NCI-H146 treated with DMSO at 0.1 percent for 48 hours (cell line): ENCODE data around the gene HBE1.

Experiments used
- DNase-seq: peaks from one replicate; lab custom pipeline; 2025; ENCODE audit not compliant: unreplicated experiment; lab: John Stamatoyannopoulos, UW

HBE1 gene

DNA sequence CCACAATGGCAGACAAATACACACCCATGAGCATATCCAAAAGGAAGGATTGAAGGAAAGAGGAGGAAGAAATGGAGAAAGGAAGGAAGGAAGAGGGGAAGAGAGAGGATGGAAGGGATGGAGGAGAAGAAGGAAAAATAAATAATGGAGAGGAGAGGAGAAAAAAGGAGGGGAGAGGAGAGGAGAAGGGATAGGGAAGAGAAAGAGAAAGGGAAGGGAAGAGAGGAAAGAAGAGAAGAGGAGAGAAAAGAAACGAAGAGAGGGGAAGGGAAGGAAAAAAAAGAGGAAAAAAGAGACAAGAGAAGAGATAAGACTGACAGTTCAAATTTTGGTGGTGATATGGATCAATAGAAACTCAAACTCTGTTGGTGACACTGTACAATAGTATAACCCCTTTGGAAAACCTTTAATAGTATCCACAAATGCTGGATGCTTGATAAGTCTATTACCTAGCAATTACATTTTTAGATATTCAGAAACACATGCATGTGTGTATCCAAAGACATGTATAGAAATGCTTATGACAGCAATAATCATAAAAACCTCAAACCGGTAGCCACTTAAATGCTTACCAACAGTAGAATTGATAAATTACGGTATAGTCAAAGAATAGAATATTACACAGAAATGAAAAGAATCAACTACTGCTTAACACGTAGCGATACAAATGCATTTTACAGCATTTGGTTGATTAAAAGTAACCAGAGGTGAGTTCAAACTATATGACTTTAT lies 34.2 kb downstream of the HBE1 start:
- DNase-seq: no peak

DNA sequence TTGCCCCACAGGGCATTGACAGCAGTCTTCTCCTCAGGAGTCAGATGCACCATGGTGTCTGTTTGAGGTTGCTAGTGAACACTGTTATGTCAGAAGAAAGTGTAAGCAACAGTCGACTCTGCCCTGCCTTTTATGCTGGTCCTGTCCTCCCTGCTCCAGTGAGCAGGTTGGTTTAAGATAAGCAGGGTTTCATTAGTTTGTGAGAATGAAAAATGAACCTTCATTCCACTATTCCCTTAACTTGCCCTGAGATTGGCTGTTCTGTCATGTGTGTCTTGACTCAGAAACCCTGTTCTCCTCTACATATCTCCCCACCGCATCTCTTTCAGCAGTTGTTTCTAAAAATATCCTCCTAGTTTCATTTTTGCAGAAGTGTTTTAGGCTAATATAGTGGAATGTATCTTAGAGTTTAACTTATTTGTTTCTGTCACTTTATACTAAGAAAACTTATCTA lies 35.3 kb downstream of the HBE1 start, which contains the start of gene HBD:
HBD (minus strand) TSS at position 103 of the 454 bp plus-strand sequence; CDS start at position 53, 50 bp downstream.
- DNase-seq: no peak

DNA sequence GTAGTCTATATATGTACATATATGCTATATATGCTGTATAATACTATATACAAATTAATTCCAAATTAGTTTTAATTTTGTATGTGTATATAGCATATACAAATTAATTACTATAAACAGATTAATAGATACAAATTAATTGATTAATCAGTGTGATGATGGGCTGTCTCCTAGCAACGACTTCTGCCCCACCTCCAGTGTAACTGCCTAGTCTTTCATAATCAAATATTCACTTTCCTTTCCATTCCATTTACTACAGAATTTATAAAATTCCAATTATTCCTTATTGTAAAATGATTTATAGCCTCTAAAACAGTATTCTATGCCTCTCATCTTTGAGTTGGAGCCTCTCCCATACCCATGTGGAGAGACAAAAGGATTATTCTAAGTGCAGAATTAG lies 36.4 kb downstream of the HBE1 start:
- no peak for DNase-seq

GRCh38 chr11:5232821-5233220 lies 36.9 kb downstream of the HBE1 start:
- DNase-seq: no peak

- DNase-seq: no peak
Observed at GRCh38 chr11:5232176-5232575, 37.6 kb downstream of the HBE1 start.

DNA sequence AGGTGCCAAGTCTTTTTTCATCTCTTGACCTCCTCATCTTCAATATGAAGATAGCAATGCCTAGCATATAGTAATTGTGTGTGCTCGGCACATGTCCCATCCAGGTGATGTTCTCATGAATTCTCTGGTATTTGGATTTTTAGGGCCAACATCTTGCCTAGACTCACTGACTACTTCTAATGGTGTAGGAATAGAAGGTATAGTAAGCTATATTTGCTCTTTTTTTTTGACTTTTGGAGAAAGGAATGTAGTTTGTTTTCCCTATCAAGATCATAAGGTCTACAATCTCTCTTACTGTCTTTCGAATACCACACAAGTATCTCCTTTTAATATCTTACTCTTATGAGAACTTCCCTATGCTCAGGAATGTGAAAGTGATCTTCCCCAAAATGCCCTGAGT lies 38.6 kb downstream of the HBE1 start:
- DNase-seq: no peak

GRCh38 chr11:5230266-5230665 lies 39.5 kb downstream of the HBE1 start:
- DNase-seq: no peak

GRCh38 chr11:5229796-5230195 lies 39.9 kb downstream of the HBE1 start:
- no peak for DNase-seq

DNA sequence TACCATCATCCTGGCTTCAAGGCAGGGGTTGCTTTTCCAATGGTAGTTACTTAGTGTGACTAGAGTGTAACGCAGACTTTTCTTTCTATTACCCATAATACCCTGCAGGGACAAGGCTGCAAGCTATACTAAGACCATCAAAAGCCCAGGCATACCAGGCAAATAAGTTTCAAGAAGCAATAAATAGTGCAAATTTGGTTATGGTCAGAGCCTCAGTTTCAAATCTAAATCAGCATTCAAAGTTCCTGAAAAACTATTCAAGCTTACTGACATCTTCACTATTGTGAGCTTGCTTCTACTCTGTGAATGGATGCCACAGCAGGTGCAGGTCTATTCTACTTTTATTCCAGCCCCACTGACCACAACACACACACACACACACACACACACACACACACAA lies 40.4 kb downstream of the HBE1 start:
- no peak for DNase-seq

GRCh38 chr11:5228124-5228523 lies 41.6 kb downstream of the HBE1 start:
- no peak for DNase-seq

DNA sequence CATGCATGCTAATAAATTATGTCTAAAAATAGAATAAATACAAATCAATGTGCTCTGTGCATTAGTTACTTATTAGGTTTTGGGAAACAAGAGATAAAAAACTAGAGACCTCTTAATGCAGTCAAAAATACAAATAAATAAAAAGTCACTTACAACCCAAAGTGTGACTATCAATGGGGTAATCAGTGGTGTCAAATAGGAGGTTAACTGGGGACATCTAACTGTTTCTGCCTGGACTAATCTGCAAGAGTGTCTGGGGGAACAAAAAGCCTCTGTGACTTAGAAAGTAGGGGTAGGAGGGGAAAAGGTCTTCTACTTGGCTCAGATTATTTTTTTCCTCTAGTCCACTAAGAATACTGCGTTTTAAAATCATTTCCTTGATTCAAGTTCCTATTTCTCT lies 42.1 kb downstream of the HBE1 start:
- DNase-seq: no peak

DNA sequence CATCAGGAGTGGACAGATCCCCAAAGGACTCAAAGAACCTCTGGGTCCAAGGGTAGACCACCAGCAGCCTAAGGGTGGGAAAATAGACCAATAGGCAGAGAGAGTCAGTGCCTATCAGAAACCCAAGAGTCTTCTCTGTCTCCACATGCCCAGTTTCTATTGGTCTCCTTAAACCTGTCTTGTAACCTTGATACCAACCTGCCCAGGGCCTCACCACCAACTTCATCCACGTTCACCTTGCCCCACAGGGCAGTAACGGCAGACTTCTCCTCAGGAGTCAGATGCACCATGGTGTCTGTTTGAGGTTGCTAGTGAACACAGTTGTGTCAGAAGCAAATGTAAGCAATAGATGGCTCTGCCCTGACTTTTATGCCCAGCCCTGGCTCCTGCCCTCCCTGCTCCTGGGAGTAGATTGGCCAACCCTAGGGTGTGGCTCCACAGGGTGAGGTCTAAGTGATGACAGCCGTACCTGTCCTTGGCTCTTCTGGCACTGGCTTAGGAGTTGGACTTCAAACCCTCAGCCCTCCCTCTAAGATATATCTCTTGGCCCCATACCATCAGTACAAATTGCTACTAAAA lies 42.9 kb downstream of the HBE1 start, which contains the start of gene HBB:
HBB (minus strand) TSS at position 340 of the 579 bp plus-strand sequence; CDS start at position 290, 50 bp downstream.
- DNase-seq: no peak

- no peak for DNase-seq
Observed at GRCh38 chr11:5225480-5225871, 44.3 kb downstream of the HBE1 start.

DNA sequence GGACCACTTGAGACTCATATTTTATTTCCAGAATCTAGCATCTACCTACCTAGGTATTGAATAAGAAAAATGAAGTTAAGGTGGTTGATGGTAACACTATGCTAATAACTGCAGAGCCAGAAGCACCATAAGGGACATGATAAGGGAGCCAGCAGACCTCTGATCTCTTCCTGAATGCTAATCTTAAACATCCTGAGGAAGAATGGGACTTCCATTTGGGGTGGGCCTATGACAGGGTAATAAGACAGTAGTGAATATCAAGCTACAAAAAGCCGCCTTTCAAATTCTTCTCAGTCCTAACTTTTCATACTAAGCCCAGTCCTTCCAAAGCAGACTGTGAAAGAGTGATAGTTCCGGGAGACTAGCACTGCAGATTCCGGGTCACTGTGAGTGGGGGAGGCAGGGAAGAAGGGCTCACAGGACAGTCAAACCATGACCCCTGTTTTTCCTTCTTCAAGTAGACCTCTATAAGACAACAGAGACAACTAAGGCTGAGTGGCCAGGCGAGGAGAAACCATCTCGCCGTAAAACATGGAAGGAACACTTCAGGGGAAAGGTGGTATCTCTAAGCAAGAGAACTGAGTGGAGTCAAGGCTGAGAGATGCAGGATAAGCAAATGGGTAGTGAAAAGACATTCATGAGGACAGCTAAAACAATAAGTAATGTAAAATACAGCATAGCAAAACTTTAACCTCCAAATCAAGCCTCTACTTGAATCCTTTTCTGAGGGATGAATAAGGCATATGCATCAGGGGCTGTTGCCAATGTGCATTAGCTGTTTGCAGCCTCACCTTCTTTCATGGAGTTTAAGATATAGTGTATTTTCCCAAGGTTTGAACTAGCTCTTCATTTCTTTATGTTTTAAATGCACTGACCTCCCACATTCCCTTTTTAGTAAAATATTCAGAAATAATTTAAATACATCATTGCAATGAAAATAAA lies 44.9 kb downstream of the HBE1 start:
- DNase-seq: no peak

DNA sequence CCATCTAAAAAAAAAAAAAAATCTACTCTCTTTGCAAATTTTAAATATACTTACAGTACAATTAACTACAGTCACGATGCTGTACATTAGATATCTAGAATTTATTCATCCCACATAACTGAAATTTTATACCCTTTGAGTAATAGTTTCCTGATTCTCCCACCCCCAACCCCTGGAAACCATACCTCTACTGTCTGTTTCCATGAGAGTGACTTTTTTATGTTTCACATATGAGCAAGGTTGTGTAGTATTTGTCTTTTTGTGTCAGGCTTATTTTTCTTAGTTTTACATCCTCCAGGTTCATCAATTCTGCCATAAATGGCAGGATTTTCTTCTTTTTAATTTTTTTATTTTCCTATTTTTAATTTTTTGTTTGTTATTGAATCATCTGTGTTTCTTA lies 46.1 kb downstream of the HBE1 start:
- DNase-seq: no peak

DNA sequence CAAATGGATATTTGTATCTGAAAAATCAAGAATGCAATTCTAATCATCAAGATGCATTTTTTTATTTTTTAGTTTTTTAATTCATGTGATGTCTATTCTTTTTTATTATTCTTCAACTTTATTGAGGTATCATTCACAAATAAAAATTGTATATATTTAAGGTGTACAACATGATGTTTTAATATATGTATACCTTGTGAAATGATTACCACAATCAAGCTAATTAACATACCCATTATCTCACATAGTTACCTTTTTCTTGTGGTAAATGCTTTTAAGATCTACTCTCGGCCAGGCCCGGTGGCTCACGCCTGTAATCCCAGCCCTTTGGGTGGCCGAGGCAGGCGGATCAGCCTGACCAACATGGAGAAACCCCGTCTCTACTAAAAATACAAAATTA lies 46.6 kb downstream of the HBE1 start:
- no peak for DNase-seq
